HG03442 (cell line): ENCODE results near the gene ADAM12.

ENCODE experiments used
- ATAC-seq: cut with Tn5 transposase; IDR thresholded peaks from one replicate; pipeline ENCODE4 v1.9.1; 2021; ENCODE audit warnings: mild to moderate bottlenecking, moderate library complexity; ENCODE audit not compliant: unreplicated experiment

Gene ADAM12

DNA sequence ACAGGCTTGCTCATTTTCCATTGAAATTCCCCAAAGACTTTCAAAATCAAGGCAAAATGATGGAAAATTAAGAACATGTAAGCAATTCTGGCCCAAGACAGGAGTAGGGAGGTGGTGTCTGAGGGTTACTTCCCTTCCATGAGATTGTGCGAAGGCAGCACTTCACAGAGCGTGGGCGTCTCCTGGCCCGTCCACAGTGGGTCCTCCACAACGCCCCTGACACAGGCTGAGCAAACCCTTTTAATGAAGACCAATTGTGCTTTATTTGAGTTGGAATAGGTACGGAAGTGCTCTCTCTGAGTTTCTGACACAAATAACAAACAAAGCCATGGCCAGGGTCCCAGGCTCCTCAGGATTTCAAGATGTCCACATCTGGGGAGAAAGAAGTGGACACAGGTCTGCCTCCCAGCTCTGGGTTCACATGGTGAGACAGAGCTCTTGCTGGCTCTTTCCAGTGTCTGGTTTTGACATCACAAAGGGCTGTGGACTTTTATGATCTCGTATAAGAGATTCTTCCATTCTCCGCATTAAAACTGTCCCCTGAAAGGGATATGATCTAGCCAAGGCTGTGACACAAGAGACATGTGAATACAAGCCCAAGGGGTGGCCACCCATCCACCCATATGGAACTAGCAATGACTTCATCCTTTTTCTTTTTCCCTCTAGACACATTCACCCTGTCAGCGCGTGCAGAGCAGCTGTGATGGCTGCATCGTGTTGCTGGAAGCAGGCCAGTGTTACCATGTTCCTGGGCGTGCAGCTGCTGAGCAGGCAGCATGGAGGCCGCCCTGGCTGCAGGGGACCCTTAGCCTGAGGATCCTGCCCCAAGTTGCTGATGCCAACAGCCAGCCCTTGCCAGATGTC lies 145.6 kb downstream of the ADAM12 start:
- ATAC-seq = no peak

DNA sequence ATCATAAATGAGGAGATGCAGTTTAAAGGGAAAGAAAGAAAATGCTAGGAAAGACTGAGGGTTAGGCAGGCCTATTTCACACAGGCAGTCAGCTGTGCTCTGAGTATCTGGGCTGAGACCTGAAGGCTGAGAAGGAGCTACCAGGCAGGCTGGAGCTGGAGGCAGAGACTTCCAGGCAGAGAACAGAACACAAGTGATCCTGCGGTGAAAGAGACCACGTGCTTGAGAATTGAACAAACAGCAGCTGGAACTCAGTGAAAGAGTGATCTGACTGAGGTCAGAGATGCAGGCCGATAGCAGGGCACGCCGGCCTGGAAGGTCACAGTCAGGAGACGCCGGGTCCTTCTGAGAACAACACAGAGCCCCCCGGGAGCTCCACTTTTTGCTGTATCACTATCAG lies 147.8 kb downstream of the ADAM12 start:
- ATAC-seq = no peak

DNA sequence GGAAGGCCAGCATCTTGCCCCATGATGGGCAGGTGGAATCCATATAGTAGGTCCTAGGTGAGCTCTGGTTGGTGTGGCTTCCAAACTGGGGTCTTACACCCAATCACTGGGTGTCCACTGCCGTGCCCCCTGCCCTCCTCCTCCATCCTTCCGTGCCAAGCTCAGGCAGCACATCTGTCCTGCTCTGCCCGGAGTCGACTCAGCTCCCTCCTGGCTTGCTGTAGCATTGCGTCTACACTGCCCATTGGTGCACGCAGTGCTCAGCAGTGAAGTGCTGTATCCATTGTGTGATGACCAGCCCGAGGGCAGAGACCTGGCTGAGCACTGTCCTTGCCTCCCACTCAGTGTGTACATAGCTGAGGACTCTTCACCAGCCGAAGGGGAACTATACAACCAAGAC lies 148.4 kb downstream of the ADAM12 start:
- ATAC-seq = no peak

DNA sequence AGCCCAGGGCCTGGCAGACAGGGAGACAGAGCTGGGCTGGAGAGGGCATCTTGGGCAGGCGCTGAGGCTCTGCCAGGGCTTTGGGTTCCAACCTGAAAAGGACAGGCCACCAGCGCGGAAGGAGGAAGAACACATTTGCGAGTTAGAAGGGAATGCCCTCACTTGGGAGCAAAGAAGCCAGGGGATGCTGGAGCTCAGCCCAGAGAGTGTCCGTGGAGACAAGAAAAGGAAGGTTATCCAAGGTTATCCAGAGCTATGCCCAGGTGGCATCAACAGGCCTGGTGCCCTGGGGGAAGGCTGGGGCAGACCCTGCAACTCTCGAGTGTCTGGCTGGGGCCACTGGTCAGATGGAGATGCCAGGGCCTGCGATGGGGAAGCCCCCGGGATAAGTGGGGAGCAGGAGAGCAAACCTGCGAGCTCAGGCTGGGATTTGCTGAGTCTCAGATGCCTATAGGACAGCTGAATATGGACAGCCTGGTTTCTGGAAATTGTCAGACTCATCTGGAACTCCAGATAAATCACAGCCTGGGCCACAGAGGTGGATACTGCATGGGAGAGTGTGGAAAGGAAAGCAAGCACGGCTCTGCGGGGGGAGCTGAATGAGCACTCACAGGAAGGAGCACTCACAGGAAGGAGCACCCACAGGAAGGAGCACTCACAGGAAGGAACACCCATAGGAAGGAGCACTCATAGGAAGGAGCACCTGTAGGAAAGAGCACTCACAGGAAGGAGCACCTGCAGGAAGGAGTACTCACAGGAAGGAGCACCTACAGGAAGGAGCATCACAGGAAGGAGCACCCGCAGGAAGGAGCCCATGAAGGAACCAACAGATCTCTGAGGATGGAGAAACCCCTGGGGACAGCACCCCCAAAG lies 152.1 kb downstream of the ADAM12 start:
- no peak for ATAC-seq

DNA sequence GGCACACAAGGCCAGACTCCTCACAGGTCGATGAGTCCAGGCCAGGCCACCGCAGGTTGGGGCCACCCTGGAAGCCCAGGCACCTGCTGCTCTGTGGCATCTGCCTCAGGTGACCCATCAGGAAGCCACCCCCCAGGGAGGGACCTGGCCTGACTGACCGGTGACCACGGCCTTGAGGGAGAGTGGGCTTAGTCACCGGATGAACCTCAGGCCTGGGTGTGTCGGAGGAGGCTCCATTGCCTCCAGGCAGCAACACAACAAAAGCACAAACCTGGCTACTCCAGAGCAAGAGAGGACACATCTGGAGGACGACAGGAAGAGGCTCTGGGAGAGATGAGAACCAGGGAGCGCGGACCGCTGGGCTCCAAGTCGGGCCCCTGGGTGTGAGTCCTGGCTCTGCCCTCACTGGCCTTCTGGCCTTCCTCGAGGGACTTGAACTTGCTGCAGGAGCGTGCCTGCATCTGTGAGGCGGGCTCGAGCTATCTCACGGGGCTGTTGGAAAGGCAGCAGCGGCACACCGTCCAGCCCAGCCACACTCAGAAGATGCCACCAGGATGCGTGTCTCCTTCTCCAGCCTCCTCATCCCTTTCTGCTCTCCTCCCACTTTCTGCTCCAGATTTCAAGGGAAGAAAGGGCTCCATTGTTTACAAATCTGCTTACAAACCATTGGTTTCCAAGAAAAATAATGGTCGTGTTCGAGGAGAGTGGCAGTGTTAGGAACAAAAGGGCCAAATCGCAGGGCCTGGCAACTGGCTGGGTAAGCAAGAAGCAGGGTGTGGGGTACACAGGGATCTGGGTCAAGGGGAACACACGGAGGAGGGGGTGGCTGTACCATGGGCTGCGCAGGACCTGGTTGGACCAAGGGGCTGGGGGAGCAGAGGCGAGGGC lies 152.9 kb downstream of the ADAM12 start:
- ATAC-seq = no peak

DNA sequence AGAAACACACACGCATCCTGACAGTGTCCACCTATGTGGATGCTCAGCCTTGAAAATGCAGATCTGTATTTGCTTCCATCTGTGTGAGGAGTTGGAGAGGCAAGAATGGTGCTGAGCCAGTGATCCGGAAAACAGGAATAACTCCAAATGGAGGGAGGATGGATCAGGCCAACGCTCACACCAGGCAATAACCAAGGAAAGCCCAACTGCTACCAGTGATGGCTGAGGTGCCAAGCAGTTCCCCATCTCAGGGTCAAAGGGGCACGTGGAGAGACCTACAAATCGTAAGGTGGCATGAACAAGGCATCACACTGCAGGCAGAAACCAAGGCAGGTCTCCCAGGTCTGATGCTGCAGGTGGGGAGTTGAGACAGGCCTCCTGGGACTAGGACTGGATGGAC lies 153.6 kb downstream of the ADAM12 start:
- ATAC-seq = no peak

DNA sequence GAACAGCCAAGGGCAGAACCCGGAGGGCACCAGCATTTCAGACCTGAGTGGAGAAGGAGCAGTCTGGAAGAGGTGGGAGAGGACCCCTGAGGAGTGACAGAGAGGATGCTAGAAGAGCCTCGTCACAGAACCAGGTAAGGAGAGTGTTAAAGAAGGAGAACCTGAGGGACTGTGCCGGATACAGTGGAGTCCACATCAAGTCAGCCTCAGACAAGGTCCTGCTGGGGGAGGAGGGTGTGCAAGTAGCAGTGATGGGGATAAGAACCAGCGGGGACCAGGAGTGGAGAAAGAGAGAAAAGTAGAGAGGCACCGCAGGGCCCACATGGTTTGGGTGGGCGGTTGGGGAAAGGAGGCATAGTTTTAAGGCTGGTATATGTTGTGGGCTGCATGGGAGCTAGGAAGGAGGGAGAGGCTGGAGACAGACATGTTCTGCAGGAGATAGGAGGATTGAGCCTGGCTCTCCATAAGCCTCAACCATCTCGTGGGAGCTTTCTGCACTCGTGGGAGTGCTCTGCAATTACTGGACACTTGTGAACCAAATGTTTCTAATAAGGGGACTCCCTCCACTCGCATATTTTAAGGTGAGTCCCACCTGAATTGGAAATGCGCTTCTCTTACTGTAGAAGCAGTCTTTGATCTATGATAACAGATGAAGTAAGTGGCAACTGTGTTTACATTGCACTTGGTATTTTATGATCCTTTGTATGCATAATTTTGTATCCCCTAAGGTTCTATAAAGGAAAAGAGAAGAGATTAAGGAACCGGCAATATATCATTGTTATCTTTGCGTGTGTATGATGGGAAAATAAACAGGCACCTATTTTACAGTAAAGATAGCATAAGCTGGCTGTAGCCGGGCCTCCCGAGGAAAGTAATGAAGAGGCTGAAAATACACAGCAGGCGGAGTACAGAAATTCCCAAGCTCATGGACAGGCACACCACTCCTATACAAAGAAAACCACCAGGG lies 154.8 kb downstream of the ADAM12 start:
- no peak for ATAC-seq

DNA sequence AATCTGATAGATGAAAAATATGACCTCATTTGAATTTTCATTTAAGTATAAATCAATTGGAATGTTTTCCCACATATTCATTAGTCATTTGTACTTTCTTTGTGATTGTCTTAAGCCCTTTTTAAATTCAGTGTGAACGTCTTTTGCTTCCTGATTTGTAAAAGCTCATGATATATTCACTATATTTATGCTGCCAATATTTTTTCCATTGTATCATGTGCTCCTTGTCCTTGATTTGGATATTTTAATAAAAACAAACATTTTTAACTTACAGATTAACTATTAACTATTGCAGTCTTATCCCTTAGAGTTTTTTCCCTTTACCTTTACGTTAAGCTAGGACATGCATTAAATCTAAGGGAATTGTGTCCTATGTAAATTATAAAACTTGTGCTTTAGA lies 157.7 kb downstream of the ADAM12 start:
- ATAC-seq = no peak

DNA sequence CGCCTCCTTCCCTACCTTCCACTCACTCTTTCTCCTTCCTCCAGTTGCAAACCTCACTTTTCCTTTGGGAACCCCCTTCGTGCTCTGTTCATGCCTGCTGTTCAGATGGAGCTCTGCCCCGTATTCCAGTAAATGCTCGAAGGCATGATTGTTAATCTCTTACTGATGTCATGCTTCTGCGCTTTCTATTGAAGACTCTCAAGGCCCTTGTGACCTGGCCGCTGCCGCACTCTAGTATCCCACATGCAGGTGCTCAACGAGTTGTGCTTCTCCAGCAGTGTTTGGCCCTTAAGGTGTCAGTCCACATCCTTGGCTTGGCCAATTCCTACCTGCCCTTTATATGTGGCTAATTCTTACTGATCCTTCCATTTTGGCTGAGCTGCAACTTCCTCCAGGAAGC lies 158.6 kb downstream of the ADAM12 start:
- ATAC-seq = no peak

DNA sequence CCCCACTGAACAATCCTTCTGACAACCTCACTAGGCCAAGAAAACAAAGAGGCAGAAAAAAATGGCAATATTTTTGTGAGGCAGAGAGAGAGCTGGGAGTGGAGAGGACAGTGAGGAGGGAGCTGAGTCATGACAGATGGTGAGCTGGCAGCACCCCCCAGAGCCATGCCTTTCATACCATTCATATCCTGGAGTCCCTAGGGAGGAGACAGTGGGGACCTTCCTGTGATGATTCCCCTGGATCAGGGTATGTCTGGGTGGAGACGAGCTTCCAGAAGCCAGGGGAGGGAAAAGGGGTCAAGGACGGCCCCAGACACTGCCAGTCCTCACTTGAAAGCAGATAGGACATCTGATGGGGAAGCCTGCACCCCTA lies 160.5 kb downstream of the ADAM12 start:
- no peak for ATAC-seq

DNA sequence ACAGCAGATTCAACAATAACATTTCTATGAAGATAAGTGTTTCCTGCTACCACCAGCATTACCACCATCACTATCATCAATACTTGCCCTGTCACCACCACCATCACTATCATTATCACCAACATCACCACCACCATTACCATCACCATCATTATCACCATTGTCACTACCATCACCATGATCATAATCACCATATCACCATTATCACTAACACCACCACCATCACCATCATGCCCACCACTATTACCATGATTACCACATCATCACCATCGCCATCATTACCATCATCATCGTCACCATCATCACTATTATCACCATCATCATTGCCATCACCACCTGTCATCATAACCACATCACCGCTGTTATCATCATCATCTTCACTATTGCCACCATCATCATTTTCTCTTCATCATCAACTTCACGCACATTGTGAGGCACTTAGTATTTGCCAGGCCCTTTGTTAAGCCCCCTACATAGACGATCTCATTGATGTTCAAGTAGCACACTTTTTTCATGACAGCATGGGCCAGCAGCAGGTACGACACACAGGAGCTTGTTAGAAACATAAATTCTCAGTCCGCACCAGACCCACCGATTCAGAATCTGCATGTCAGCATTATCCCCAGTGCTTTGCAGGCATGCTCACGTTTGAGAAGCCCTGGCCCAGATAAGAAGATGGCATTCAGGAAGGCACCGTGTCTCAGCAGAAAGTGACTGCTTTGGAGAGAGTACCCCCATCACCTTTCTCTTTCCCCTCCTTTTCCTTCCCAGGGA lies 161.1 kb downstream of the ADAM12 start:
- no peak for ATAC-seq

DNA sequence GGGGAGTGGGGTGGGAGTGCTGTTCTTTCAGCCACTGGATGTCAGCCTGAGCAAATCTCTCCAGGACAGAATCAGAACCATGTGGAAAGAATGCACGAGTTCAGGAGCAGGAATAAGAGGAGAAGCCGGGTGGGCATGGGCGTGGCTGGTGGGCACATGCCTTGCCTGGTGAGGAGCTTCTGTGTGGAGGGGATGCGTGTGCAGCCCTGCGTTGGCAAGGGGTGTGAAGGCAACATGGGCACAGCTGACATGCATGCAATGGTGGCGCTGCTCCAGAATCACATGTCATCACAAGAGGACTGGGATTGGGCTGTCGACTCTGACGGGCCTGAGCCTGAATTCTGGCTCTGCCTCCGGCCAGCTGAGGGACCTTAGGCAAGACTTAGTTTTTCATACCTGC lies 162.1 kb downstream of the ADAM12 start:
- ATAC-seq = no peak

DNA sequence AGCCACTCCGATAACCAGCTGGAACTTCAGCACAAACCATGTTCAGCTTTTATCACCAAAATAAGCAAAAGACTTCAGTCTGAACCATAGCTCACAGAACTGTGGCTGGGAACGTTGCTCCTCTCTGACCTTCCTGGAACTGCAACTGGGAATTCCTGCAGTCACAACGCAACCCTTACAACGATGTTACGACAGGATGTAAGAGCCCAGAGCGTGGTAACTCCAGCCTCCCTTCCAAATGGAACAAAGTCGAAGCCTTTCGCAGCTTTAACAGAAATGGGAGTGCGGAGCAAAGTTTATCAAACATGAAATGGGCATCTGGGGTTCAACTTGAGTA lies 162.6 kb downstream of the ADAM12 start:
- ATAC-seq = no peak

DNA sequence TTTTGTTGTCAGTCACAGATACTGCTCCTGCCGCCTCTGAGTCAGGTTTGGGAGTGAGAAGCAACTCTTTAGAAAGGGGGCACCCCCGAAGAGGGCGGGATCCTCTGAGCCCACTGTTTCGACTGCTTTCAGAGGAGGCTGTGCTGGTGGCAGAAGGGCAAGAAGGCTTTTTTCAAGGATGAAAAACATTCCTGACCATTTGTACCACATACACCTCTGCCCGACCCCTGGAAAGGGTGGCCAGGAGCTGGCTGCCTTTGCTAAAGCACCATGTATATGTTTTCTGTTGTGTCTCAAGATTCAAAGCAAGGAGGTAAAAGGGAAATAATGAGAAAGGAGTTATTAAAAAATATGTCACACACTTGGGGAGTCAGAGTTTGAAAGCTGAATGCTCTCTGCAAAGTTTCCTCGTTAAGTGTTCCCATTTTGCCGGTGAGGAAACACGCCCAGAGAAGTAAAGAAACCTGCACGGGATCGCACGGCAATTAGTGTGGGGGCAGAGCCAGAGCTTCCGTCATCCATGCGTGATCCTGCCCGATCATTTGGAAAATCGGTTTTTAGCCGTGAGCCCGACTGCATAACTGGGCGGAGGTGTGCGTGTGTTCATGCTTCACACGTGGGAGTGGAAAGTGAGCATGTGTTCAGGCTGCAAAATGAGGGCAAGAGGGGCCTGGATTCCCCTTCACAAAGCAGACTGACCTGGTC lies 163.2 kb downstream of the ADAM12 start:
- no peak for ATAC-seq

DNA sequence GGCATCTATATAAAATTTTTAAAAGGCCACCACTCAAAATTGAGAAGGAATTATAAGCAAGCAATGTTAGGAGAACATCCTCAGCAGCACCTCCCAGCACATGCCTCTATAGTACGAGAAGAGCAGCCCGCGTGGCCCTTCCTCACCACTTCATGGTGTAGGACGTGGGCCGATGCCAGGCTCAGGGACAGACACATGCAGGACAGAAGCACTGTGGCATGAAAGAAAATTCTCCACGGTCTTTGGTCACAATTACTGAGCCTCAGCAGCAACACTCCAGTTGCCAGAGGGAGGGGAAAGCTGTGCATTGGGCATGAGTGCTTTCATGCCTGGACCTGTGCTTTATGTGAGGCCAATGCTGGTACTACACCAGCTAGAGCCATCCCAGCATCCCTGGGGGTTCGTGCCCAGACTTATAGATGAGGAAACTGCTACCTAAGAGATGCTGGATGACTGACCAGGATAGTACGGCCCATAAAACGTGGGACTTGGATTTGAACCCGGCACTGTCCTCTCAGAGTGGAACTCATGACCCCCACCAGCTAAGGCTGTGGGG lies 164.7 kb downstream of the ADAM12 start:
- ATAC-seq = no peak

DNA sequence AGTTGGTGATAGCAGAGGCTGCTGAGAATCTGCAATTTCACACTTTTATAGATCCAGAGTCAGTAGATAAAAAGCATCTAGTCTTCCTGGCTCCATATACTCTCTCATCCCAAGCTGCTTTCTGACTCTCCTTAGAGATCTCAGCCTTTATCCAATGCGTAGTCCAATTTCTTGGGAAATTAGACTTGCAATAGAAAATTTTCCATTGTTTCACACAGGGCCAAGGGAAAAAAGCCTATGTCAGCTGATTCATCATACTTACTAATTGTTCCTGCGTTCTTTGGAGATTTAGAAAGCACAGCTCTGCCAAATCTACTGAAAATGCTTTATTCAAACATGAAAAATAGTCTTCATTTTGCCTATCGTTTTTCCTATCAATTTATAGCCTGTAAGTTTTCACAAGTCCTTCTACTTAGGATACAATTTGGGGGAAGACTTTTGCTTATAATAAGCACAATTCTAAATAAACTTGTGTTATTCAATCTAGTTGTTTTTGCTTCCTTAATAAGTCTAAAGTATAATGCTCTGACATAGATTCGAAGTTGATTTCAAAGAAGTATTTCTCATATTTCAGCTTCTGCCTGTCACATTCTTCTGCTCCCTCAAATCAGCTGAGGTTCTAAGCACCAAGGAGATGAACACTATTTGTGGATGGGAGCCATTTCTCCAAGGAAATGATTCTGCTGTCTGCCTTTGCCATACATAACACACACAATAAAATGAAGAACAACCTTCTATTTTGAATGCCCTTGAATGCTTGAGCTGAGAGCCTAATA lies 165.4 kb downstream of the ADAM12 start:
- no peak for ATAC-seq

DNA sequence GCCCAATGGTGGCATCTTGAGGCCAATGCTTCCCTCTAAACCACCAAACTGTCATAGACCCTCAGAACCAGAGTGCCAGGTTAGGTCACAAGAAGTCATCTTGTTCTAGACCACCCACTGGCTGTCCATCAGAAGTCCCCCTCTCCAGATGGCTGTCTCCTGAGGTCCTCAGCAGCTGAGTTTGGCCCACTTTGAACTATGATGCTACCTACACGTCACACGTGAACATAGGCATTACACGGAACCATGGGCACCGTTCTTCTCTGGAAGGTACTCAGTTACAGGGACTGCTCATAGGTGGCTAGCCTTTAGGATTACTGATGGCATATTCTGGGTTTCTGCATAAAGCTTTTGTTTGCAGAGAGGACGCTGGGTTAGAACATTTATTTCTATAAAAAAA lies 166.4 kb downstream of the ADAM12 start:
- no peak for ATAC-seq
